HepG2 (cell line): ENCODE measurements around the gene ELMO2. TPM values are rescaled to one million over a fixed set of nuclear protein-coding genes. Genes with fewer than 3 reads are reported as not detected.
A peak's percentile ranks its signal among the peaks of the same experiment; 100 is the strongest.

Experiments used
- ATF7 ChIP-seq, 2 experiments: fragments of 450-650 bp in 1 of 2; sonication (generic) in 1 of 2; formaldehyde crosslinking in 1 of 2; IDR thresholded peaks; 2 replicates each; pipeline versions ENCODE4 v1.4.0 to v1.6.1; 2016 to 2020; ENCODE audit warnings: antibody characterized with exemption in 1 of 2, mild to moderate bottlenecking in 1 of 2, missing genetic modification reagents in 1 of 2
- CEBPB ChIP-seq: IDR thresholded peaks from 2 replicates; pipeline ENCODE4 v1.6.1; 2011; ENCODE audit warnings: low read depth, low read length, improper control_type of control experiment, borderline replicate concordance
- E2F1 ChIP-seq: sonication (generic); formaldehyde crosslinking; IDR thresholded peaks from 2 replicates; pipeline ENCODE4 v1.5.0; 2020; ENCODE audit warnings: missing genetic modification reagents
- EEA1 ChIP-seq: sonication (generic); formaldehyde crosslinking; IDR thresholded peaks from 2 replicates; pipeline ENCODE4 v1.5.1; 2020; ENCODE audit warnings: mild to moderate bottlenecking, missing genetic modification reagents, borderline replicate concordance
- KAT7 ChIP-seq: IDR thresholded peaks from 2 replicates; pipeline ENCODE4 v1.6.1; 2018; ENCODE audit warnings: borderline replicate concordance, missing compliant biosample characterization
- KDM4B ChIP-seq: sonication (generic); formaldehyde crosslinking; IDR thresholded peaks from 2 replicates; pipeline ENCODE4 v1.4.0; 2020; ENCODE audit warnings: missing genetic modification reagents
- MAF1 ChIP-seq: sonication (generic); formaldehyde crosslinking; IDR thresholded peaks from 2 replicates; pipeline ENCODE4 v1.5.0; 2020; ENCODE audit warnings: missing genetic modification reagents, borderline replicate concordance
- NR2C2 ChIP-seq: sonication (generic); formaldehyde crosslinking; IDR thresholded peaks from 2 replicates; pipeline ENCODE4 v1.4.0; 2020; ENCODE audit warnings: missing genetic modification reagents, mild to moderate bottlenecking, moderate library complexity, borderline replicate concordance
- PAX8 ChIP-seq: sonication (generic); formaldehyde crosslinking; IDR thresholded peaks from 2 replicates; pipeline ENCODE4 v1.8.0; 2022; ENCODE audit warnings: mild to moderate bottlenecking, missing genetic modification reagents, borderline replicate concordance
- POLR2G ChIP-seq: fragments of 200-400 bp; formaldehyde crosslinking; IDR thresholded peaks from 2 replicates; pipeline ENCODE4 v1.6.1; 2018; ENCODE audit warnings: mild to moderate bottlenecking, low read depth, low read length, moderate library complexity
- RNF219 ChIP-seq: sonication (generic); formaldehyde crosslinking; IDR thresholded peaks from 2 replicates; pipeline ENCODE4 v1.5.0; 2020; ENCODE audit warnings: mild to moderate bottlenecking, missing genetic modification reagents
- SIN3B ChIP-seq: fragments of 150-350 bp; IDR thresholded peaks from 2 replicates; pipeline ENCODE4 v1.6.1; 2014; ENCODE audit warnings: low read length
- SRY ChIP-seq: sonication (generic); formaldehyde crosslinking; IDR thresholded peaks from 2 replicates; pipeline ENCODE4 v1.8.0; 2022; ENCODE audit warnings: mild to moderate bottlenecking, missing genetic modification reagents
- ZBTB7B ChIP-seq: sonication (generic); formaldehyde crosslinking; IDR thresholded peaks from 2 replicates; pipeline ENCODE4 v1.4.0; 2020; ENCODE audit warnings: missing genetic modification reagents
- ZHX1 ChIP-seq: sonication (generic); formaldehyde crosslinking; IDR thresholded peaks from 2 replicates; pipeline ENCODE4 v1.8.1; 2022; ENCODE audit warnings: low read depth, mild to moderate bottlenecking, missing genetic modification reagents
- ZMAT3 ChIP-seq: sonication (generic); formaldehyde crosslinking; conservative IDR thresholded peaks from 2 replicates; pipeline ENCODE4 v1.7.0; 2021; ENCODE audit warnings: missing genetic modification reagents
- ZNF256 ChIP-seq: sonication (generic); formaldehyde crosslinking; conservative IDR thresholded peaks from 2 replicates; pipeline ENCODE4 v1.4.0; 2020; ENCODE audit warnings: missing genetic modification reagents
- ZNF282 ChIP-seq: fragments of 450-650 bp; IDR thresholded peaks from 2 replicates; pipeline ENCODE4 v1.6.1; 2018; ENCODE audit not compliant: partially characterized antibody
- ZNF296 ChIP-seq: sonication (generic); formaldehyde crosslinking; conservative IDR thresholded peaks from 2 replicates; pipeline ENCODE4 v1.5.0; 2020; ENCODE audit warnings: mild to moderate bottlenecking, missing genetic modification reagents
- ZNF3 ChIP-seq: IDR thresholded peaks from 2 replicates; pipeline ENCODE4 v1.7.0; 2017; ENCODE audit warnings: inconsistent platforms
- ZNF333 ChIP-seq: sonication (generic); formaldehyde crosslinking; IDR thresholded peaks from 2 replicates; pipeline ENCODE4 v1.4.0; 2020; ENCODE audit warnings: mild to moderate bottlenecking, missing genetic modification reagents, borderline replicate concordance
- ZNF430 ChIP-seq: sonication (generic); formaldehyde crosslinking; IDR thresholded peaks from 2 replicates; pipeline ENCODE4 v1.9.0; 2021; ENCODE audit warnings: mild to moderate bottlenecking, missing genetic modification reagents
- ZNF557 ChIP-seq: sonication (generic); formaldehyde crosslinking; IDR thresholded peaks from 2 replicates; pipeline ENCODE4 v1.4.0; 2020; ENCODE audit warnings: missing genetic modification reagents
- ZNF678 ChIP-seq: sonication (generic); formaldehyde crosslinking; IDR thresholded peaks from 2 replicates; pipeline ENCODE4 v1.4.0; 2020; ENCODE audit warnings: mild to moderate bottlenecking, missing genetic modification reagents
- ZNF839 ChIP-seq: sonication (generic); formaldehyde crosslinking; IDR thresholded peaks from 2 replicates; pipeline ENCODE4 v1.4.0; 2020; ENCODE audit warnings: missing genetic modification reagents, mild to moderate bottlenecking, borderline replicate concordance
- polyA plus RNA-seq, 8 experiments: library from polyadenylated mRNA; depleted of rRNA in 3 of 8; stranded (reverse) in 7 of 8; unstranded in 1 of 8; fragments of >200 nt; fragmentation: Illumina TruSeq in 4 of 8; extraction: Trizol in 4 of 8; gene quantifications; 2 replicates each; pipeline versions ENCODE4 v1.2.1 to v1.2.3, GENCODE V29; 2011 to 2016; ENCODE audit warnings: low read depth in 4 of 8, missing spikeins in 1 of 8, mixed read lengths in 1 of 8; ENCODE audit not compliant: insufficient read depth in 1 of 8
- total RNA-seq, 5 experiments: library from RNA; depleted of rRNA; stranded (reverse); fragments of >200 nt; fragmentation: Illumina TruSeq; extraction: Trizol; gene quantifications; 2 replicates each; pipeline ENCODE4 v1.2.3, GENCODE V29; 2016; ENCODE audit warnings: low read depth in 1 of 5

ELMO2 gene
- total and polyA plus RNA-seq, 2 of the 13 experiments (the other 11 are each of a cell fraction or from before 2014, with no cell fraction given) = 30.6 to 35.7 TPM

GRCh38 chr20:46363874-46364669 lies 42.3 kb downstream of the ELMO2 start (continued):
- no peak for TF ChIP-seq RNF219 (CRISPR knock-in tag)
- no peak; the same call in 1 of the 2 replicates for TF ChIP-seq ZHX1 (CRISPR knock-in tag)
- TF ChIP-seq ZNF678 (CRISPR knock-in tag) = no peak
- TF ChIP-seq ZBTB7B (CRISPR knock-in tag) = peak; percentile 73
- no peak for TF ChIP-seq CEBPB
- no peak for TF ChIP-seq ATF7 (IDR thresholded peaks at IDR 0.05)
- peak; percentile 78; the same call in 1 of the 2 replicates for TF ChIP-seq ATF7 (CRISPR knock-in tag; IDR thresholded peaks at IDR 0.05)
- peak; percentile 98 for TF ChIP-seq KAT7
- peak; percentile 99 for TF ChIP-seq ZNF430 (CRISPR knock-in tag)
- 0 out of 2 replicates have a peak, but pooled peaks have one; percentile 95 for TF ChIP-seq PAX8
- peak; percentile 98 for TF ChIP-seq POLR2G
- no peak for TF ChIP-seq ZNF282
- TF ChIP-seq ZMAT3 = peak; percentile 69; the same call in 1 of the 2 replicates
- peak; percentile 98 for TF ChIP-seq ZNF839 (CRISPR knock-in tag)
- peak; percentile 69 for TF ChIP-seq SIN3B
- TF ChIP-seq ZNF3 (CRISPR knock-in tag) = peak; percentile 82
- peak; percentile 64; the same call in 1 of the 2 replicates for TF ChIP-seq EEA1 (CRISPR knock-in tag)
- peak; percentile 94 for TF ChIP-seq SRY (CRISPR knock-in tag)
- peak; percentile 70; the same call in 1 of the 2 replicates for TF ChIP-seq E2F1 (CRISPR knock-in tag)
- TF ChIP-seq NR2C2 = peak; percentile 78; the same call in 1 of the 2 replicates
- TF ChIP-seq ZNF557 = 0 out of 2 replicates have a peak, but pooled peaks have one; percentile 78
- peak; percentile 83 for TF ChIP-seq ZNF256
- peak; percentile 99 for TF ChIP-seq ZNF333 (CRISPR knock-in tag)
- TF ChIP-seq ZNF296 (CRISPR knock-in tag) = no peak
- TF ChIP-seq MAF1 (CRISPR knock-in tag) = peak; percentile 87; the same call in 1 of the 2 replicates
- TF ChIP-seq KDM4B (CRISPR knock-in tag) = no peak; the same call in 1 of the 2 replicates
